K562 treated with DMSO at 1 percent for 24 hours (cell line): ENCODE data around the gene ABO. TPM values are rescaled to one million over a fixed set of nuclear protein-coding genes. Genes with fewer than 3 reads are reported as not detected.

Experiments used
- total RNA-seq: library from RNA; unstranded; fragments of 300-600 nt; gene quantifications from 2 replicates; pipeline ENCODE4 v1.2.3, GENCODE V29; 2022; ENCODE audit warnings: low read depth; ENCODE audit not compliant: insufficient read depth

Gene ABO
- 6.8 and 14.1 TPM in 2 replicates for total RNA-seq

GRCh38 chr9:133275105-133276000, at the start of gene ABO:
Gene ABO, minus strand, starts transcription at chr9:133275201.

GRCh38 chr9:133208880-133209300, 66.1 kb downstream of the ABO start, which contains the start of gene OBP2B:
Gene OBP2B, minus strand, starts transcription at chr9:133209250. Its CDS starts 51 bp downstream, at chr9:133209199.

Other genes starting within 250 kb of the ABO start
- gene GTF3C5, start 244.2 kb downstream of the ABO start, total RNA-seq: 109 and 110 TPM in 2 replicates
- 1.5 TPM in 2 replicates for gene CEL, start 213.2 kb downstream of the ABO start, total RNA-seq
- gene RALGDS, start 154.0 kb downstream of the ABO start, total RNA-seq: 41.1 and 53.9 TPM in 2 replicates
- 20.6 and 20.7 TPM in 2 replicates for gene GBGT1, start 111.3 kb downstream of the ABO start, total RNA-seq
- not detected in 2 replicates for gene OBP2B, start 66.0 kb downstream of the ABO start, total RNA-seq
- gene SURF6, start 61.0 kb upstream of the ABO start, total RNA-seq: 23.6 and 25.8 TPM in 2 replicates
- gene MED22, start 72.9 kb upstream of the ABO start, total RNA-seq: 31.3 and 35.9 TPM in 2 replicates
- gene RPL7A, start 73.0 kb upstream of the ABO start, total RNA-seq: 5,124 and 5,344 TPM in 2 replicates
- 54.6 and 55.3 TPM in 2 replicates for gene SURF1, start 81.3 kb upstream of the ABO start, total RNA-seq
- gene SURF2, start 81.3 kb upstream of the ABO start, total RNA-seq: 55.8 and 60.9 TPM in 2 replicates
- gene SURF4, start 100.9 kb upstream of the ABO start, total RNA-seq: 174 and 178 TPM in 2 replicates
- gene STKLD1, start 101.2 kb upstream of the ABO start, total RNA-seq: 0.63 and 2.1 TPM in 2 replicates
- gene REXO4, start 142.8 kb upstream of the ABO start, total RNA-seq: 28.6 and 30.7 TPM in 2 replicates
- 0.79 and 1.3 TPM in 2 replicates for gene ADAMTS13, start 147.2 kb upstream of the ABO start, total RNA-seq
- 16.9 and 18.2 TPM in 2 replicates for gene CACFD1, start 184.8 kb upstream of the ABO start, total RNA-seq
- gene SLC2A6, start 203.9 kb upstream of the ABO start, total RNA-seq: 11.6 and 11.7 TPM in 2 replicates
- gene MYMK, start 249.8 kb upstream of the ABO start, total RNA-seq: not detected in 2 replicates